Liver (tissue), 9 donors: ENCODE measurements around the gene SLC2A6. TPM values are rescaled to one million over a fixed set of nuclear protein-coding genes. Genes with fewer than 3 reads are reported as not detected.

ENCODE experiments used
- DNase-seq: peaks from one replicate; pipeline ENCODE4 v3.0.0-alpha.2; 2017; ENCODE audit warnings: low spot score
- H3K27ac ChIP-seq, 2 donors: one replicate each; pipeline ENCODE4 v1.7.0; 2013; ENCODE audit warnings: inconsistent platforms in 2 of 2, low read length in 2 of 2, control low read depth in 1 of 2, low read depth in 1 of 2, mild to moderate bottlenecking in 1 of 2
- H3K27me3 ChIP-seq, 4 donors: one replicate each; pipeline versions ENCODE4 v1.6.1 to v1.7.0; 2013; ENCODE audit warnings: low read length in 3 of 4, inconsistent platforms in 1 of 4, mild to moderate bottlenecking in 1 of 4, moderate library complexity in 1 of 4; ENCODE audit not compliant: control insufficient read depth in 4 of 4, insufficient read depth in 4 of 4
- H3K36me3 ChIP-seq, 4 donors: one replicate each; pipeline versions ENCODE4 v1.6.1 to v1.7.0; 2013; ENCODE audit warnings: low read length in 3 of 4, mild to moderate bottlenecking in 3 of 4, low read depth in 1 of 4, moderate library complexity in 1 of 4; ENCODE audit not compliant: control insufficient read depth in 4 of 4, insufficient read depth in 3 of 4
- H3K4me1 ChIP-seq, 4 donors: one replicate each; pipeline versions ENCODE4 v1.6.1 to v1.7.0; 2013; ENCODE audit warnings: low read length in 3 of 4, mild to moderate bottlenecking in 3 of 4, moderate library complexity in 1 of 4; ENCODE audit not compliant: control insufficient read depth in 4 of 4, insufficient read depth in 4 of 4
- H3K4me3 ChIP-seq, 3 donors: one replicate each; pipeline versions ENCODE4 v1.6.1 to v1.7.0; 2013; ENCODE audit warnings: low read length in 3 of 3, control low read depth in 1 of 3, low read depth in 1 of 3, mild to moderate bottlenecking in 1 of 3
- H3K9ac ChIP-seq, 2 donors: one replicate each; pipeline ENCODE4 v1.7.0; 2013; ENCODE audit warnings: low read length in 2 of 2, mild to moderate bottlenecking in 2 of 2, moderate library complexity in 2 of 2, control low read depth in 1 of 2, low read depth in 1 of 2
- H3K9me3 ChIP-seq, 4 donors: one replicate each; pipeline versions ENCODE4 v1.6.1 to v1.7.0; 2013; ENCODE audit warnings: low read length in 3 of 4; ENCODE audit not compliant: control insufficient read depth in 4 of 4
- EGR1 ChIP-seq, 2 donors: IDR thresholded peaks; 2 replicates each; pipeline ENCODE4 v1.6.1; 2016 to 2018; ENCODE audit warnings: antibody characterized with exemption in 2 of 2, low read depth in 2 of 2
- FOXA1 ChIP-seq: IDR thresholded peaks from 2 replicates; pipeline ENCODE4 v1.6.1; 2016; ENCODE audit warnings: antibody characterized with exemption
- FOXA2 ChIP-seq: IDR thresholded peaks from 2 replicates; pipeline ENCODE4 v1.6.1; 2016; ENCODE audit warnings: antibody characterized with exemption
- GABPA ChIP-seq, 2 donors: IDR thresholded peaks in 1 of 2; conservative IDR thresholded peaks in 1 of 2; 2 replicates each; pipeline ENCODE4 v1.6.1; 2016; ENCODE audit warnings: antibody characterized with exemption in 2 of 2, mild to moderate bottlenecking in 1 of 2, moderate library complexity in 1 of 2
- HNF4A ChIP-seq, 2 donors: conservative IDR thresholded peaks; 2 replicates each; pipeline ENCODE4 v1.6.1; 2016; ENCODE audit warnings: antibody characterized with exemption in 2 of 2, mild to moderate bottlenecking in 2 of 2
- HNF4G ChIP-seq: IDR thresholded peaks from 2 replicates; pipeline ENCODE4 v1.6.1; 2016; ENCODE audit warnings: antibody characterized with exemption
- JUND ChIP-seq, 2 donors: IDR thresholded peaks; 2 replicates each; pipeline ENCODE4 v1.6.1; 2016; ENCODE audit warnings: antibody characterized with exemption in 2 of 2
- NR2F2 ChIP-seq: IDR thresholded peaks from 2 replicates; pipeline ENCODE4 v1.6.1; 2016; ENCODE audit warnings: antibody characterized with exemption
- RAD21 ChIP-seq, 2 donors: IDR thresholded peaks; 2 replicates each; pipeline ENCODE4 v1.6.1; 2016; ENCODE audit warnings: antibody characterized with exemption in 2 of 2, mild to moderate bottlenecking in 2 of 2
- RXRA ChIP-seq, 2 donors: IDR thresholded peaks; 2 replicates each; pipeline ENCODE4 v1.6.1; 2017 to 2018; ENCODE audit warnings: antibody characterized with exemption in 2 of 2, mild to moderate bottlenecking in 1 of 2
- SP1 ChIP-seq: IDR thresholded peaks from 2 replicates; pipeline ENCODE4 v1.6.1; 2018; ENCODE audit warnings: antibody characterized with exemption, mild to moderate bottlenecking
- TAF1 ChIP-seq: conservative IDR thresholded peaks from 2 replicates; pipeline ENCODE4 v1.6.1; 2016; ENCODE audit warnings: antibody characterized with exemption, mild to moderate bottlenecking
- YY1 ChIP-seq: IDR thresholded peaks from 2 replicates; pipeline ENCODE4 v1.6.1; 2016; ENCODE audit warnings: antibody characterized with exemption, mild to moderate bottlenecking
- WGBS: extraction: QIAGEN DNeasy Blood & Tissue Kit; methylation state at CpG from one replicate; pipeline ENCODE4 v1.1.7; 2013; 5-methylcytosine and 5-hydroxymethylcytosine counted together
- polyA plus RNA-seq, 2 donors: library from polyadenylated mRNA; stranded (reverse) in 1 of 2; unstranded in 1 of 2; fragments of 200-250 nt in 1 of 2; fragments of >200 nt in 1 of 2; fragmentation: Nextera tagmentation in 1 of 2; extraction: Ambion mirVana in 1 of 2; gene quantifications; one replicate each; pipeline versions ENCODE4 v1.2.1 to v1.2.3, GENCODE V29; 2013 to 2015
- total RNA-seq, 2 donors: library from RNA; depleted of rRNA; stranded (reverse); fragments of >200 nt; gene quantifications; one replicate each; pipeline ENCODE4 v1.2.3, GENCODE V29; 2014
- TF ChIP-seq, protein P1 (sequence below): IDR thresholded peaks from 2 replicates; pipeline ENCODE4 v1.6.1; 2016; ENCODE audit warnings: antibody characterized with exemption
- TF ChIP-seq, protein P2 (sequence below): fragments of 150-350 bp; IDR thresholded peaks from 2 replicates; pipeline ENCODE4 v1.5.1; 2017; ENCODE audit warnings: improper control_type of control experiment, low read depth, low read length; ENCODE audit not compliant: missing input control
- TF ChIP-seq, protein P3 (sequence below): IDR thresholded peaks from 2 replicates; pipeline ENCODE4 v1.6.1; 2016; ENCODE audit warnings: antibody characterized with exemption
- TF ChIP-seq, protein P4 (sequence below): IDR thresholded peaks from 2 replicates; pipeline ENCODE4 v1.6.1; 2016; ENCODE audit warnings: antibody characterized with exemption, mild to moderate bottlenecking
- TF ChIP-seq, protein P5 (sequence below): IDR thresholded peaks from 2 replicates; pipeline ENCODE4 v1.6.1; 2016; ENCODE audit warnings: antibody characterized with exemption
- donor health status: healthy.
- donor health status: healthy.
- donor health status: healthy.
- donor health status: healthy.
- donor health status: healthy.

SLC2A6 gene
- total and polyA plus RNA-seq, 4 donors, result 1.7 to 3.9 (median 2.3) TPM

DNA sequence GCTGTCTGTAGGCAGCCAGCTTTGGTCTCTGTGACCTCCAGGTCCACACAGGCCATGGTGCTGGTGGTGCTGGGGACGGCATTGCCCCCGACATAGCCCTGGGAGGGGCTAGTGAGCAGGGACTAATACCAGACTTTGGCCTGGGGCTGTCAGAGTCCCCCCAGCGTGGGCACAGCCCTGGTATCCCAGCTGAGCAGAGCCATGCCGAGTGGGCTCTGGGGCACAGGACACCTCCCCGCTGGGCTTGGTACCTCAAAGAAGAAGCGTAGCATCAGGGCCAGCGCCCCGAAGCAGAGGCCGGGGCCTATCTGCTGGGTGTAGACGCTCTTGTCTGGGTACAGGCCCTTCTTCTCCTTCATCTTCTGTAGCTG is 36.3 kb upstream of the SLC2A6 start:
- Histone ChIP-seq H3K9ac (no peak overlapping the region), H3K36me3 (no peaks in the 10 kb centered on the region), H3K4me3 (no peak overlapping the region), H3K4me1 (peaks cover 0 to 10% (median 6%) of the 10 kb centered on the region in 4 donors), H3K9me3 (no peaks in the 10 kb centered on the region), H3K27me3 (no peaks in the 10 kb centered on the region), H3K27ac (no peak overlapping the region)
- DNase-seq, result no peak
- WGBS, result 97% methylated on average over 10 of the region's 10 CpGs
- TF ChIP-seq, protein P1, sequence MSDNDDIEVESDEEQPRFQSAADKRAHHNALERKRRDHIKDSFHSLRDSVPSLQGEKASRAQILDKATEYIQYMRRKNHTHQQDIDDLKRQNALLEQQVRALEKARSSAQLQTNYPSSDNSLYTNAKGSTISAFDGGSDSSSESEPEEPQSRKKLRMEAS, result no peak
- no peak for TF ChIP-seq TAF1
- TF ChIP-seq RAD21 (IDR thresholded peaks at IDR 0.05), result no peak
- no peak for TF ChIP-seq NR2F2
- TF ChIP-seq, protein P2, sequence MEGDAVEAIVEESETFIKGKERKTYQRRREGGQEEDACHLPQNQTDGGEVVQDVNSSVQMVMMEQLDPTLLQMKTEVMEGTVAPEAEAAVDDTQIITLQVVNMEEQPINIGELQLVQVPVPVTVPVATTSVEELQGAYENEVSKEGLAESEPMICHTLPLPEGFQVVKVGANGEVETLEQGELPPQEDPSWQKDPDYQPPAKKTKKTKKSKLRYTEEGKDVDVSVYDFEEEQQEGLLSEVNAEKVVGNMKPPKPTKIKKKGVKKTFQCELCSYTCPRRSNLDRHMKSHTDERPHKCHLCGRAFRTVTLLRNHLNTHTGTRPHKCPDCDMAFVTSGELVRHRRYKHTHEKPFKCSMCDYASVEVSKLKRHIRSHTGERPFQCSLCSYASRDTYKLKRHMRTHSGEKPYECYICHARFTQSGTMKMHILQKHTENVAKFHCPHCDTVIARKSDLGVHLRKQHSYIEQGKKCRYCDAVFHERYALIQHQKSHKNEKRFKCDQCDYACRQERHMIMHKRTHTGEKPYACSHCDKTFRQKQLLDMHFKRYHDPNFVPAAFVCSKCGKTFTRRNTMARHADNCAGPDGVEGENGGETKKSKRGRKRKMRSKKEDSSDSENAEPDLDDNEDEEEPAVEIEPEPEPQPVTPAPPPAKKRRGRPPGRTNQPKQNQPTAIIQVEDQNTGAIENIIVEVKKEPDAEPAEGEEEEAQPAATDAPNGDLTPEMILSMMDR, result no peak
- no peak for TF ChIP-seq HNF4G
- TF ChIP-seq, protein P3, sequence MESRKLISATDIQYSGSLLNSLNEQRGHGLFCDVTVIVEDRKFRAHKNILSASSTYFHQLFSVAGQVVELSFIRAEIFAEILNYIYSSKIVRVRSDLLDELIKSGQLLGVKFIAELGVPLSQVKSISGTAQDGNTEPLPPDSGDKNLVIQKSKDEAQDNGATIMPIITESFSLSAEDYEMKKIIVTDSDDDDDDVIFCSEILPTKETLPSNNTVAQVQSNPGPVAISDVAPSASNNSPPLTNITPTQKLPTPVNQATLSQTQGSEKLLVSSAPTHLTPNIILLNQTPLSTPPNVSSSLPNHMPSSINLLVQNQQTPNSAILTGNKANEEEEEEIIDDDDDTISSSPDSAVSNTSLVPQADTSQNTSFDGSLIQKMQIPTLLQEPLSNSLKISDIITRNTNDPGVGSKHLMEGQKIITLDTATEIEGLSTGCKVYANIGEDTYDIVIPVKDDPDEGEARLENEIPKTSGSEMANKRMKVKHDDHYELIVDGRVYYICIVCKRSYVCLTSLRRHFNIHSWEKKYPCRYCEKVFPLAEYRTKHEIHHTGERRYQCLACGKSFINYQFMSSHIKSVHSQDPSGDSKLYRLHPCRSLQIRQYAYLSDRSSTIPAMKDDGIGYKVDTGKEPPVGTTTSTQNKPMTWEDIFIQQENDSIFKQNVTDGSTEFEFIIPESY, result no peak
- no peak for TF ChIP-seq JUND (IDR thresholded peaks at IDR 0.05)
- TF ChIP-seq YY1, result no peak
- TF ChIP-seq GABPA (IDR thresholded peaks at IDR 0.05 in 1 of 2, conservative IDR thresholded peaks at IDR 0.05 in 1 of 2), result no peak
- TF ChIP-seq HNF4A (conservative IDR thresholded peaks at IDR 0.05), result no peak
- no peak for TF ChIP-seq SP1
- no peak for TF ChIP-seq RXRA (IDR thresholded peaks at IDR 0.05)
- TF ChIP-seq, protein P4, sequence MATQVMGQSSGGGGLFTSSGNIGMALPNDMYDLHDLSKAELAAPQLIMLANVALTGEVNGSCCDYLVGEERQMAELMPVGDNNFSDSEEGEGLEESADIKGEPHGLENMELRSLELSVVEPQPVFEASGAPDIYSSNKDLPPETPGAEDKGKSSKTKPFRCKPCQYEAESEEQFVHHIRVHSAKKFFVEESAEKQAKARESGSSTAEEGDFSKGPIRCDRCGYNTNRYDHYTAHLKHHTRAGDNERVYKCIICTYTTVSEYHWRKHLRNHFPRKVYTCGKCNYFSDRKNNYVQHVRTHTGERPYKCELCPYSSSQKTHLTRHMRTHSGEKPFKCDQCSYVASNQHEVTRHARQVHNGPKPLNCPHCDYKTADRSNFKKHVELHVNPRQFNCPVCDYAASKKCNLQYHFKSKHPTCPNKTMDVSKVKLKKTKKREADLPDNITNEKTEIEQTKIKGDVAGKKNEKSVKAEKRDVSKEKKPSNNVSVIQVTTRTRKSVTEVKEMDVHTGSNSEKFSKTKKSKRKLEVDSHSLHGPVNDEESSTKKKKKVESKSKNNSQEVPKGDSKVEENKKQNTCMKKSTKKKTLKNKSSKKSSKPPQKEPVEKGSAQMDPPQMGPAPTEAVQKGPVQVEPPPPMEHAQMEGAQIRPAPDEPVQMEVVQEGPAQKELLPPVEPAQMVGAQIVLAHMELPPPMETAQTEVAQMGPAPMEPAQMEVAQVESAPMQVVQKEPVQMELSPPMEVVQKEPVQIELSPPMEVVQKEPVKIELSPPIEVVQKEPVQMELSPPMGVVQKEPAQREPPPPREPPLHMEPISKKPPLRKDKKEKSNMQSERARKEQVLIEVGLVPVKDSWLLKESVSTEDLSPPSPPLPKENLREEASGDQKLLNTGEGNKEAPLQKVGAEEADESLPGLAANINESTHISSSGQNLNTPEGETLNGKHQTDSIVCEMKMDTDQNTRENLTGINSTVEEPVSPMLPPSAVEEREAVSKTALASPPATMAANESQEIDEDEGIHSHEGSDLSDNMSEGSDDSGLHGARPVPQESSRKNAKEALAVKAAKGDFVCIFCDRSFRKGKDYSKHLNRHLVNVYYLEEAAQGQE, result no peak
- TF ChIP-seq, protein P5, sequence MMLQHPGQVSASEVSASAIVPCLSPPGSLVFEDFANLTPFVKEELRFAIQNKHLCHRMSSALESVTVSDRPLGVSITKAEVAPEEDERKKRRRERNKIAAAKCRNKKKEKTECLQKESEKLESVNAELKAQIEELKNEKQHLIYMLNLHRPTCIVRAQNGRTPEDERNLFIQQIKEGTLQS, result no peak
- TF ChIP-seq FOXA1, result no peak
- no peak for TF ChIP-seq FOXA2
- no peak for TF ChIP-seq EGR1 (IDR thresholded peaks at IDR 0.05; ENCODE audit: low read depth in 2 of 2)
